ENCODE results near the gene SH3RF3. TPM values are rescaled to one million over a fixed set of nuclear protein-coding genes. Genes with fewer than 3 reads are reported as not detected.

The SH3RF3 gene
- total RNA-seq, 2 donors from 2014 or later, result 1.3 to 5.6 TPM

- WGBS, 2 donors, result 59 to 68% methylated on average over 4 of the region's 4 CpGs
Measured at GRCh38 chr2:109089602-109090300, 39.3 kb upstream of the SH3RF3 start.

DNA sequence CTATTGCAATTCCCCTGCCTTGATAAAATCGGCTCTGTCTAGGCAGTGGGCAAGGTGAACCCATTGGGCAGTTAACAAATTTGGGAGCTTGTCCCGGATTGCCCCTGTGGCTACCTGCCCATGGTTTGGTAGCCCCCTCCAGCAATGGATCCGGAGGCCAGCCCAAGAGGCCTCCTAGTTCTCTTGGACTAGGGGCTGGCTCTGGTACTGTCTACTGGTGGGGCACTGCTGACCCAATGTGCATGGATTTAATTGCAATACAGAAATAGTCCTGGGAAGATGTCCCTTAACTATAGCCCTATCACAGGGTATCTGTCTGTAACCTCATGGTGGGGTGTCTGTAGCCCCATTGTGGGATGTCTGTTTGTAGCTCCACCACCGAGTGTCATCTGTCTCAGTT, 37.5 kb upstream of the SH3RF3 start:
- Histone ChIP-seq H3K4me3 (no peak overlapping the region), H3K36me3 (replicated peaks in 1 of 2; ENCODE audit: insufficient read depth in 1 of 2, low read depth in 2 of 2) (no peaks in the 10 kb centered on the region), H3K27ac (no peak overlapping the region), H3K4me1 (no peaks in the 10 kb centered on the region), H3K27me3 (no peaks in the 10 kb centered on the region), H3K9me3 (no peaks in the 10 kb centered on the region)
- WGBS, 2 donors, result 70 to 74% methylated on average over 4 of the region's 4 CpGs
- ATAC-seq (no peak), DNase-seq (no peak)
- intact Hi-C loops (cut with DNase I), result no loop called here
- TF ChIP-seq POLR2A (IDR thresholded peaks at IDR 0.05), result no peak
- TF ChIP-seq, protein P1, sequence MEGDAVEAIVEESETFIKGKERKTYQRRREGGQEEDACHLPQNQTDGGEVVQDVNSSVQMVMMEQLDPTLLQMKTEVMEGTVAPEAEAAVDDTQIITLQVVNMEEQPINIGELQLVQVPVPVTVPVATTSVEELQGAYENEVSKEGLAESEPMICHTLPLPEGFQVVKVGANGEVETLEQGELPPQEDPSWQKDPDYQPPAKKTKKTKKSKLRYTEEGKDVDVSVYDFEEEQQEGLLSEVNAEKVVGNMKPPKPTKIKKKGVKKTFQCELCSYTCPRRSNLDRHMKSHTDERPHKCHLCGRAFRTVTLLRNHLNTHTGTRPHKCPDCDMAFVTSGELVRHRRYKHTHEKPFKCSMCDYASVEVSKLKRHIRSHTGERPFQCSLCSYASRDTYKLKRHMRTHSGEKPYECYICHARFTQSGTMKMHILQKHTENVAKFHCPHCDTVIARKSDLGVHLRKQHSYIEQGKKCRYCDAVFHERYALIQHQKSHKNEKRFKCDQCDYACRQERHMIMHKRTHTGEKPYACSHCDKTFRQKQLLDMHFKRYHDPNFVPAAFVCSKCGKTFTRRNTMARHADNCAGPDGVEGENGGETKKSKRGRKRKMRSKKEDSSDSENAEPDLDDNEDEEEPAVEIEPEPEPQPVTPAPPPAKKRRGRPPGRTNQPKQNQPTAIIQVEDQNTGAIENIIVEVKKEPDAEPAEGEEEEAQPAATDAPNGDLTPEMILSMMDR (IDR thresholded peaks at IDR 0.05), result no peak

More at GRCh38 chr2:109089602-109090300, 39.3 kb upstream of the SH3RF3 start:
- Histone ChIP-seq H3K27me3 (no peaks in the 10 kb centered on the region), H3K4me1 (no peaks in the 10 kb centered on the region), H3K36me3 (replicated peaks in 1 of 2; ENCODE audit: insufficient read depth in 1 of 2, low read depth in 2 of 2) (no peaks in the 10 kb centered on the region), H3K4me3 (no peak overlapping the region), H3K9me3 (no peaks in the 10 kb centered on the region), H3K27ac (no peak overlapping the region)
- ATAC-seq (no peak), DNase-seq (no peak)
- TF ChIP-seq POLR2A (IDR thresholded peaks at IDR 0.05), result no peak
- TF ChIP-seq, protein P1 (IDR thresholded peaks at IDR 0.05), result no peak
- intact Hi-C loops (cut with DNase I), result no loop called here

GRCh38 chr2:109094144-109094543, 34.9 kb upstream of the SH3RF3 start:
- Histone ChIP-seq H3K4me3 (no peak overlapping the region), H3K4me1 (no peaks in the 10 kb centered on the region), H3K27me3 (no peaks in the 10 kb centered on the region), H3K36me3 (replicated peaks in 1 of 2; ENCODE audit: insufficient read depth in 1 of 2, low read depth in 2 of 2) (no peaks in the 10 kb centered on the region), H3K9me3 (no peaks in the 10 kb centered on the region), H3K27ac (no peak overlapping the region)
- TF ChIP-seq, protein P1 (IDR thresholded peaks at IDR 0.05), result no peak
- no peak for TF ChIP-seq POLR2A (IDR thresholded peaks at IDR 0.05)
- 83 to 84% methylated on average over 3 of the region's 3 CpGs for WGBS, 2 donors
- DNase-seq, result no peak
- ATAC-seq, result no peak
- intact Hi-C loops (cut with DNase I), result no loop called here

DNA sequence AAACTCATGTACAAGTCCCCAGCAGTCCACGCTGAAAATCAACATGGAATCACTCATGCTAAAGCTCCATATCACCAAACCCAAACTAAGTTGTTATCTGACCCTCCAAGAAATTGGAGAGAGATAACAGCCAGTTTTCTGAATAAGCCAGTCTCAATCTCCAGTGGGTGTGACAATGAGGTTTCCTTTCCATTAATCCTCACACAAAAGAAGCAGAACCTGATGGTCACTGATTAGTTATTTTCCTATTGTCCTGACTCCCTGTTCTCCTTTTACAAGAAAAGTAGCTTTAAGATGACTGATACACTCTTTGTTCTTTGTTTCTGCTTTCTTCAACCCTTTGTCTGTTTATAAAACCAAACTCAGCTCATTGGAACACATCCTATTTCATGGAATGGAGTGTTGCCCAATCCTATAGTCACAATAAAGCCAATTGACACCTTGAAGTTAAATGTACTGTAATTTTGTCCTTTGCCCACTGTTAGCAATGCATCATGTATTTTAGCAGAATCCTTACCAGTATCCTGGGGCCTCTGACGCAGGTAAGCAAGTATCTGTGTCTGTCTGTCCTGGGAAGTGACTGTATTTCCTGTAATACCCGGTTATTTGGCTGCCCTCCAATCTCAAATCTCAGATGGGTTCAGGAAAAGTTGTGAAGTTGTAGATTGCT, 30.6 kb upstream of the SH3RF3 start:
- no peaks in the 10 kb centered on the region for H3K36me3 ChIP-seq (replicated peaks in 1 of 2; ENCODE audit: insufficient read depth in 1 of 2, low read depth in 2 of 2)
- no peak for ATAC-seq
- TF ChIP-seq POLR2A (IDR thresholded peaks at IDR 0.05), result no peak
- TF ChIP-seq, protein P1 (IDR thresholded peaks at IDR 0.05), result no peak
- no peaks in the 10 kb centered on the region for H3K9me3 ChIP-seq
- H3K27me3 ChIP-seq, result no peaks in the 10 kb centered on the region
- no peak overlapping the region for H3K27ac ChIP-seq
- no peak for DNase-seq
- no peaks in the 10 kb centered on the region for H3K4me1 ChIP-seq
- WGBS, 2 donors, result 37 to 40% methylated on average over 3 of the region's 3 CpGs
- H3K4me3 ChIP-seq, result no peak overlapping the region
- intact Hi-C loops (cut with DNase I), result no loop called here

- intact Hi-C loops (cut with DNase I), result no loop called here
- Histone ChIP-seq H3K36me3 (replicated peaks in 1 of 2; ENCODE audit: insufficient read depth in 1 of 2, low read depth in 2 of 2) (no peaks in the 10 kb centered on the region), H3K27ac (no peak overlapping the region), H3K4me3 (no peak overlapping the region), H3K9me3 (no peaks in the 10 kb centered on the region), H3K4me1 (no peaks in the 10 kb centered on the region), H3K27me3 (no peaks in the 10 kb centered on the region)
- WGBS, 2 donors, result 52 to 60% methylated on average over 7 of the region's 7 CpGs
- TF ChIP-seq POLR2A (IDR thresholded peaks at IDR 0.05), result no peak
- TF ChIP-seq, protein P1 (IDR thresholded peaks at IDR 0.05), result no peak
- ATAC-seq (no peak), DNase-seq (no peak)
Measured at GRCh38 chr2:109098921-109099273, 30.1 kb upstream of the SH3RF3 start.
